Measurements from ENCODE around the gene KYNU. TPM values are rescaled to one million over a fixed set of nuclear protein-coding genes. Genes with fewer than 3 reads are reported as not detected.

Gene KYNU
- total and polyA plus RNA-seq, 3 donors from 2014 or later, result 4.5 to 31.9 (median 6.8) TPM

DNA sequence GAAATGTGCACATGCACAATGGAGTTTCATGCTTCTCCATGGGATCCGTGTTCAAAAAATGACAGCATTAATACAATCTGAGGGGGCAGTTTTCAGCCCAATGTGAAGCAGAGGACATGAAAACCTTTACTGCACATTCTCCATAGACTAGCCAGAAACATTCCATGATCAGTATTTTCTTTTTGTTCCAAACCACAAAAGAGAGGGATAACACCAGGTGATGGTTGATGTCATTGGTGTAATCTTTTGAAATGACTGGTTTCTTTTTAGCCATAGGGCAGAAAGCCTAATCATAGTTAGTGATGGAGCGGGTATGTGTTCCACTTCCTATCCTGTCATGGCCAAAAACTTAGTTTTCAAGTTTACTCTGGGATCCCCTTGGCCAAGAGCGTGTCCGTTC, 1.8 kb upstream of the KYNU start:
- Histone ChIP-seq H3K27ac (no peak overlapping the region), H3K9me3 (no peaks in the 10 kb centered on the region), H3K36me3 (ENCODE audit: low read depth, missing control alignments) (no peaks in the 10 kb centered on the region), H3K27me3 (no peaks in the 10 kb centered on the region), H3K4me3 (no peak overlapping the region), H3K4me1 (no peaks in the 10 kb centered on the region)
- intact Hi-C loops (cut with DNase I; ENCODE audit: low total_unique reads), result no loop called here
- TF ChIP-seq, protein P1, sequence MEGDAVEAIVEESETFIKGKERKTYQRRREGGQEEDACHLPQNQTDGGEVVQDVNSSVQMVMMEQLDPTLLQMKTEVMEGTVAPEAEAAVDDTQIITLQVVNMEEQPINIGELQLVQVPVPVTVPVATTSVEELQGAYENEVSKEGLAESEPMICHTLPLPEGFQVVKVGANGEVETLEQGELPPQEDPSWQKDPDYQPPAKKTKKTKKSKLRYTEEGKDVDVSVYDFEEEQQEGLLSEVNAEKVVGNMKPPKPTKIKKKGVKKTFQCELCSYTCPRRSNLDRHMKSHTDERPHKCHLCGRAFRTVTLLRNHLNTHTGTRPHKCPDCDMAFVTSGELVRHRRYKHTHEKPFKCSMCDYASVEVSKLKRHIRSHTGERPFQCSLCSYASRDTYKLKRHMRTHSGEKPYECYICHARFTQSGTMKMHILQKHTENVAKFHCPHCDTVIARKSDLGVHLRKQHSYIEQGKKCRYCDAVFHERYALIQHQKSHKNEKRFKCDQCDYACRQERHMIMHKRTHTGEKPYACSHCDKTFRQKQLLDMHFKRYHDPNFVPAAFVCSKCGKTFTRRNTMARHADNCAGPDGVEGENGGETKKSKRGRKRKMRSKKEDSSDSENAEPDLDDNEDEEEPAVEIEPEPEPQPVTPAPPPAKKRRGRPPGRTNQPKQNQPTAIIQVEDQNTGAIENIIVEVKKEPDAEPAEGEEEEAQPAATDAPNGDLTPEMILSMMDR (IDR thresholded peaks at IDR 0.05), result no peak
- TF ChIP-seq POLR2A (IDR thresholded peaks at IDR 0.05), result no peak
- 93 to 97% methylated on average over 4 of the region's 4 CpGs for WGBS, 2 donors
- DNase-seq, result no peak

DNA sequence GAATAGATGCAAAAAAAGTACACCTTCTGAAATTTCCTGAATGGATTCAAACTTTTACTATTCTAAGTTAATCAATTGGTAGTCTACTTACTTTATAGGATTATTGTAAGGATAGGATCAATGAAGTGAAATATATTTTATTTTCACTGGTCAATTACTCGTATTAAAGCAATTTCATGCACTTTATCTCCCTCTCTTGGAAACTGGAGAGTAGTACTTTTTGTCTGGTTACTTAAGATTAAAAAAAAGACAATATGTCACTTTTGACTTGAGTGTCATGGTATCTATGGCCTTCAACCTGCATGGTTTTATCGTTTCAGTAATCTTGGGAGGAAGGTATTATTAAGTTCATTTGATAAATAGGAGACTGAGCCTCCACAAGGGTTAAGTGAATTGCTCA, 1.0 kb upstream of the KYNU start:
- intact Hi-C loops (cut with DNase I; ENCODE audit: low total_unique reads), result no loop called here
- H3K36me3 ChIP-seq (ENCODE audit: low read depth, missing control alignments), result no peaks in the 10 kb centered on the region
- no peaks in the 10 kb centered on the region for H3K27me3 ChIP-seq
- no peak overlapping the region for H3K4me3 ChIP-seq
- no peaks in the 10 kb centered on the region for H3K4me1 ChIP-seq
- no peak for DNase-seq
- 67 to 74% methylated on average over 2 of the region's 2 CpGs for WGBS, 2 donors
- no peaks in the 10 kb centered on the region for H3K9me3 ChIP-seq
- TF ChIP-seq, protein P1 (IDR thresholded peaks at IDR 0.05), result no peak
- no peak for TF ChIP-seq POLR2A (IDR thresholded peaks at IDR 0.05)
- no peak overlapping the region for H3K27ac ChIP-seq

DNA sequence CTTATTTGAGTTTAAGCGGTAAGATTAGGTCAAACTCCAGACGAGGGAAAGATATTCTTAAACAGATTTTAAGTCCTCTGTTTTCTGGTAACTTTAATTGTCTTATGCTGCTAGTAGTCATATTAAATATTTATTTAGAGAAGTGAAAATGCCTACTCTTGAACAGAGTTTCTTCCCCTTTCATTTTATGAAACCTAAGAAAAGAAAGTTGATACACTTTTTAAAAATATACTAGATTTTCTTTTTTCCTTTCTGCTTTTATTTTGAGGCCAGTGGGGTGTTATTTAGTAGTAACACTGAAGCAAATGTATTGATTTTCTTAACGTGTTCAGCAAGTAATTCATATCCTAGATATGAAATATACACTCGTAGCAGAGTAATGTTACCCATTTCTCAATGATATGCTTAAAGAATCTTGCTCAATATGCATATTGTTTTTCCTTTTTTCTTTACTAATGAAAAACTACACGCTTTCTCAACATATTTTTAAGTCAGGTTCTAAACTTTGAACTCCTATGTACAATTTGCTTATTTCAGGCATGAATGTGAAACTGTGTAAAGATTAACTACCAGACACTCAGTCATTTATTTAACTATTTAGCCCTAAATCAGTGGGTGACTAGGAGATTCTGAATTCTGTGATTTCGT, 691 bp downstream of the KYNU start:
- no peak for DNase-seq
- no peaks in the 10 kb centered on the region for H3K4me1 ChIP-seq
- H3K27me3 ChIP-seq, result no peaks in the 10 kb centered on the region
- no peak overlapping the region for H3K4me3 ChIP-seq
- no peak overlapping the region for H3K27ac ChIP-seq
- H3K36me3 ChIP-seq (ENCODE audit: low read depth, missing control alignments), result no peaks in the 10 kb centered on the region
- H3K9me3 ChIP-seq, result no peaks in the 10 kb centered on the region
- 68 to 76% methylated on average over 6 of the region's 6 CpGs for WGBS, 2 donors
- no peak for TF ChIP-seq POLR2A (IDR thresholded peaks at IDR 0.05)
- TF ChIP-seq, protein P1 (IDR thresholded peaks at IDR 0.05), result no peak
- intact Hi-C loops (cut with DNase I; ENCODE audit: low total_unique reads), result no loop called here

DNA sequence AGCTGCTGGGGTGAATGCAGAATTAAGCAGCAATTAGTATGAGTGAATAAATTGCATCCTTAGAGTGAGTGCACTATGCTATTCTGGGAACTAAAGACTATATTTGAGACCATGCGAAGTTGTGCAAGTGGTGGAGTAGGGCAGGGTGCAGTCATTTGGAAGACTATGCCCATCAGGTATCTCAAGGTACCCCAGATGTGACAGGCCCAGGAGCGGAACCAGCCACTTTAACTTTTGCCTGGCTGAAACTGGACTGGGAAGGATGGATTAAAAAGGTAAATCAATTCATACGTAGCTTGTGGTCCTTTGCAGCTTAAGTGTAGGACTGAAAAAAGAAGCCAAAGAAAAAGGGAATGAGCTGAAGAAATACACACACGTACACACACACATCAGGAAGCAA, 1.7 kb downstream of the KYNU start:
- WGBS, 2 donors, result 90 to 93% methylated on average over 4 of the region's 4 CpGs
- Histone ChIP-seq H3K27me3 (no peaks in the 10 kb centered on the region), H3K4me3 (no peak overlapping the region), H3K36me3 (ENCODE audit: low read depth, missing control alignments) (no peaks in the 10 kb centered on the region), H3K4me1 (no peaks in the 10 kb centered on the region), H3K27ac (no peak overlapping the region), H3K9me3 (no peaks in the 10 kb centered on the region)
- no peak for TF ChIP-seq POLR2A (IDR thresholded peaks at IDR 0.05)
- TF ChIP-seq, protein P1 (IDR thresholded peaks at IDR 0.05), result no peak
- DNase-seq, result no peak
- intact Hi-C loops (cut with DNase I; ENCODE audit: low total_unique reads), result no loop called here

DNA sequence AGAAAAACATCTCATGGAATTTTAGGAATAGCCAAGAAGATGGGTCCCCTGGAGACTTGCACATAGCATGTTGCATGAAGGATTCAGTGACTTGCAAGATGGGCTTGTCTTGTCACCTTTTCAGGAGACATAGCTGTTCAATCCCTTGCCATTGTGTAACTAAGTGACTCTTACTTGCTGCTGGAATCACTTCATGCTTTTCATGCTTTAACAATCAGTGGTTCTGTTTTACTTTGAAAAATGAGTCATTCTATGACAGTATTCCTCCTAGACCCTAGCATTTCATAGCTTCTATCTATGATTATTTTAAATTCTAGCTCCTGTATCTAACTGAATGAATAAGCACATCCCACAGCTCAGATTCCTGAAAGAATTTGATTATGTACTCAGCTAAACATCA, 2.8 kb downstream of the KYNU start:
- no peak overlapping the region for H3K4me3 ChIP-seq
- TF ChIP-seq, protein P1 (IDR thresholded peaks at IDR 0.05), result no peak
- no peak for TF ChIP-seq POLR2A (IDR thresholded peaks at IDR 0.05)
- DNase-seq, result no peak
- intact Hi-C loops (cut with DNase I; ENCODE audit: low total_unique reads), result no loop called here
- H3K9me3 ChIP-seq, result no peaks in the 10 kb centered on the region
- no peak overlapping the region for H3K27ac ChIP-seq
- H3K27me3 ChIP-seq, result no peaks in the 10 kb centered on the region
- no peaks in the 10 kb centered on the region for H3K4me1 ChIP-seq
- no peaks in the 10 kb centered on the region for H3K36me3 ChIP-seq (ENCODE audit: low read depth, missing control alignments)
